Measurements from ENCODE around the gene NXPH4. TPM values are rescaled to one million over a fixed set of nuclear protein-coding genes. Genes with fewer than 3 reads are reported as not detected.

NXPH4 gene
- total RNA-seq, 1 donor from 2014 or later, result not detected

GRCh38 chr12:57210461-57210860 is 6.1 kb upstream of the NXPH4 start:
- TF ChIP-seq EZH2 (IDR thresholded peaks at IDR 0.05) (no peak), EZH2phosphoT487 (IDR thresholded peaks at IDR 0.05) (no peak), CTCF (IDR thresholded peaks at IDR 0.05) (no peak)
- Histone ChIP-seq H3K4me3 (no peak overlapping the region), H2AFZ (replicated peaks) (no peak overlapping the region), H4K20me1 (ENCODE audit: low read depth) (peaks cover 24% of the 10 kb centered on the region), H3K79me2 (ENCODE audit: low read depth) (no peaks in the 10 kb centered on the region), H3K9ac (no peak overlapping the region), H3K4me2 (no peak overlapping the region), H3K27ac (no peak overlapping the region), H3K27me3 (peaks cover 21% of the 10 kb centered on the region), H3K9me3 (ENCODE audit: low read depth) (no peaks in the 10 kb centered on the region), H3F3A (ENCODE audit: low read depth) (peaks cover 19% of the 10 kb centered on the region), H3K4me1 (peaks cover 8% of the 10 kb centered on the region), H3K36me3 (no peaks in the 10 kb centered on the region)
- Mint-ChIP-seq H3K36me3 (peaks cover 17% of the 10 kb centered on the region), H3K27ac (no peak overlapping the region), H3K27me3 (ENCODE audit: insufficient read depth, low read depth) (peaks cover 20% of the 10 kb centered on the region), H3K9me3 (no peaks in the 10 kb centered on the region), H3K4me3 (no peak overlapping the region), H3K4me1 (peaks cover 21% of the 10 kb centered on the region)
- no peak for DNase-seq (ENCODE audit: low spot score)

- no peaks in the 10 kb centered on the region for H3K9me3 ChIP-seq (ENCODE audit: low read depth)
- H3K27me3 ChIP-seq, result peaks cover 27% of the 10 kb centered on the region
- Mint-ChIP-seq H3K27ac (no peak overlapping the region), H3K4me3 (no peak overlapping the region), H3K27me3 (ENCODE audit: insufficient read depth, low read depth) (peaks cover 26% of the 10 kb centered on the region), H3K9me3 (no peaks in the 10 kb centered on the region), H3K36me3 (peaks cover 12% of the 10 kb centered on the region), H3K4me1 (peaks cover 26% of the 10 kb centered on the region)
- peaks cover 14% of the 10 kb centered on the region for H3K4me1 ChIP-seq
- no peak overlapping the region for H3K4me3 ChIP-seq
- no peak for TF ChIP-seq CTCF (IDR thresholded peaks at IDR 0.05)
- no peak for TF ChIP-seq EZH2phosphoT487 (IDR thresholded peaks at IDR 0.05)
- no peak for TF ChIP-seq EZH2 (IDR thresholded peaks at IDR 0.05)
- H4K20me1 ChIP-seq (ENCODE audit: low read depth), result peaks cover 30% of the 10 kb centered on the region
- no peaks in the 10 kb centered on the region for H3K79me2 ChIP-seq (ENCODE audit: low read depth)
- no peak overlapping the region for H2AFZ ChIP-seq (replicated peaks)
- no peak overlapping the region for H3K9ac ChIP-seq
- H3K36me3 ChIP-seq, result no peaks in the 10 kb centered on the region
- DNase-seq (ENCODE audit: low spot score), result no peak
- H3F3A ChIP-seq (ENCODE audit: low read depth), result peaks cover 25% of the 10 kb centered on the region
- no peak overlapping the region for H3K27ac ChIP-seq
- no peak overlapping the region for H3K4me2 ChIP-seq
Observed at GRCh38 chr12:57210926-57211692, 5.5 kb upstream of the NXPH4 start.

DNA sequence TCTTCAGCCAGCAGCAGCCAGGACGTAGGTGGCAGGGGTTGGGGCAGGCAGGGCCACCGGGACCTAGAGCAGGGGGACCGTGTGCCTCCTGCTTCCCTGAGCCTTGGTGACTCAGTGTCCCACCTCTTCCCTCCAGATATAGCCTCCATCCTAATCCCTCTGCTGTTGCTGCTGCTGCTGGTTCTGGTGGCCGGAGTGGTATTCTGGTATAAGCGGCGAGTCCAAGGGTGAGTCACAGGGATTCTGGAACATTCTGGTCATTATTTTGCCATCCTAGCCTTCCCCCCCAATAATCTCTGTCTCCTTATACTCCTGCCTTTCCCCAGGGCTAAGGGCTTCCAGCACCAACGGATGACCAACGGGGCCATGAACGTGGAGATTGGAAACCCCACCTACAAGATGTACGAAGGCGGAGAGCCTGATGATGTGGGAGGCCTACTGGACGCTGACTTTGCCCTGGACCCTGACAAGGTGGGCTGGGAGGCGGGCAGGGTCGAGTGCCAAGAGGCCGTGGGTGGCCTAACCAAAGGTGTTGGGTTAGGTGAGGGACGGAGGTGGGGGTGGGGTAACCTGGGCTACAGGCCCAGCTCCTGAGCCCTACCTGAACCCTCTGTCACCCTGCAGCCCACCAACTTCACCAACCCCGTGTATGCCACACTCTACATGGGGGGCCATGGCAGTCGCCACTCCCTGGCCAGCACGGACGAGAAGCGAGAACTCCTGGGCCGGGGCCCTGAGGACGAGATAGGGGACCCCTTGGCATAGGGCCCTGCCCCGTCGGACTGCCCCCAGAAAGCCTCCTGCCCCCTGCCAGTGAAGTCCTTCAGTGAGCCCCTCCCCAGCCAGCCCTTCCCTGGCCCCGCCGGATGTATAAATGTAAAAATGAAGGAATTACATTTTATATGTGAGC is 4.5 kb upstream of the NXPH4 start:
- Mint-ChIP-seq H3K36me3 (peaks cover 12% of the 10 kb centered on the region), H3K9me3 (no peaks in the 10 kb centered on the region), H3K27me3 (ENCODE audit: insufficient read depth, low read depth) (peaks cover 30% of the 10 kb centered on the region), H3K4me3 (no peak overlapping the region), H3K4me1 (peaks cover 26% of the 10 kb centered on the region), H3K27ac (no peak overlapping the region)
- no peak overlapping the region for H3K4me3 ChIP-seq
- no peak overlapping the region for H3K4me2 ChIP-seq
- H4K20me1 ChIP-seq (ENCODE audit: low read depth), result peaks cover 37% of the 10 kb centered on the region
- H3K9me3 ChIP-seq (ENCODE audit: low read depth), result no peaks in the 10 kb centered on the region
- peaks cover 29% of the 10 kb centered on the region for H3F3A ChIP-seq (ENCODE audit: low read depth)
- H3K27ac ChIP-seq, result no peak overlapping the region
- H2AFZ ChIP-seq (replicated peaks), result no peak overlapping the region
- H3K79me2 ChIP-seq (ENCODE audit: low read depth), result no peaks in the 10 kb centered on the region
- no peaks in the 10 kb centered on the region for H3K36me3 ChIP-seq
- DNase-seq (ENCODE audit: low spot score), result no peak
- H3K4me1 ChIP-seq, result peaks cover 20% of the 10 kb centered on the region
- H3K9ac ChIP-seq, result no peak overlapping the region
- TF ChIP-seq EZH2 (IDR thresholded peaks at IDR 0.05), result no peak
- no peak for TF ChIP-seq CTCF (IDR thresholded peaks at IDR 0.05)
- TF ChIP-seq EZH2phosphoT487 (IDR thresholded peaks at IDR 0.05), result no peak
- H3K27me3 ChIP-seq, result peaks cover 37% of the 10 kb centered on the region

Data from neural progenitor cell (in vitro differentiated cells).